ENCODE results near the gene SYTL5.

The SYTL5 gene

DNA sequence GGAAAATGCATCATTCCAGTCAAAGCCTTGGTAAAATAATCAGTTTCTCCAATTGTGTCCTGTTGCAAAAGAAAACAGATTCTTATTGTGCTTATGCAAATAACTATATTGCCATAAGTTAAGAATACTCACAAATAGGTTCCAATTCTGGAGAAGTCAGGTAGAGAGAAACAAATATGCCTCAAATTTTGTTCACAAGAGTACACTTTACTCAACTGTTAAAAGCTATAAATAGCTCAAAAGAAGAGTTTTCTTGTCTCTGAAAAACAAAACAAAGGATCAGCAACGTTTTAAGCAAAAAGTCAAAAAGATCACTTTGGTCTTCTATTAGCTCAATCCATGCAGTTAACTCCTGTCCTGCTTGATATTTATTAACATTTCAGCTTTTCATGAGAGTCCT is 21.9 kb downstream of the SYTL5 start:
- no peak for DNase-seq (ENCODE audit: low read depth)

DNA sequence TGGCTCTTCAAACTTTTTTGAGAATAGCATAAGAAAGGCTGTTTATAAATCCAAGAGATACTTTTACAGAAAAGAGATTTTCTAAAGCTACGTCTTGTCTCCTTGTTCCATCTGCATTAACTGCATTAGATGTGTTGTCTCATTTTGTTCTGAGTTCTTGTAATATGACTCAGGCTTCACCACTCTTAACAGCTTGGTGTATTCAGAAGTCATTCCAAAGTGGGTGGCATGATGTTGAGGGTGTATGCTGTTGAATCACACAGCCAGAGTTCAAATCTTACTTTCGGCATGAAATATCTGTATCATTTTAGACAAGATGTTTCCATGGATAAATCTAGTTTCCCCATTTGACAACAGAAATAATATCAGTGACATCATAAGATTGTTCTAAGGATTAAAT is 30.1 kb downstream of the SYTL5 start:
- DNase-seq (ENCODE audit: low read depth), result no peak

DNA sequence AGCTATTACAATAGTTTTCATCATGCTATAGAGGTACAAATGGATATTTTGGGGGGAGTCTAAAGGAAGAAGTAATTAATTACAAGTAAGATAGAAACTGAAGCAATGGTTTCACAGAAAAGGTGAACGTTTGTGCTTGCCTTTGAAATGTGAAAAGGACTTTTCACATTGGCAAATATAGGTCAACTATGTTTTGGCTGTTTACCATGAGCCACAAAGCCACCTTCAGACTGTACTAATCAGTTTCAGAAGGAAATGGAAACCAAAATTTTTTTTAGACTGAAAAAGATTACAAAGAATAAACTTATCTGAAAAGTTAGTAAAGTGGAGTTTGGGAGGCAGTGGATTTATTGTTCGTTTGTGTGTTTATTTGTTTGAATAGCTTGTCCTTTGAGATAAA is 32.1 kb downstream of the SYTL5 start:
- no peak for DNase-seq (ENCODE audit: low read depth)

DNA sequence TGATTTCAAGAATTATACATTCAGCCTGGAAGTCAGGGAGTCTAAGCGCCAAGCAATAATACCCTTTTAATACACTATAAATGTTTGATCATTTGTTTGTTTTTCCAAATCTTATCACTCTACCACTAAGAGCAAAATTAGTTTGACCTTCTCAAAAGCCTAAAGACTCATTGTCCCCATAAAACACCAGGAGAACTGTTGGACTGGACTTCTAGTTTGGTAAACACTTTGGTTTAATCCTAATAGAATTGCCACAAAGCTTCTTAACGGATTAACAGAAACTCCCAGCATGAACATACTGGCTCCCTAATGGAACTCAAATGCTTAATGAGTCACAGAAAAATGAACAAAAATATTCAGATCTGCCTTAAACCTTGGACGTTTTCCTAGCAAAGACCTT is 34.9 kb downstream of the SYTL5 start:
- DNase-seq (ENCODE audit: low read depth), result no peak

DNA sequence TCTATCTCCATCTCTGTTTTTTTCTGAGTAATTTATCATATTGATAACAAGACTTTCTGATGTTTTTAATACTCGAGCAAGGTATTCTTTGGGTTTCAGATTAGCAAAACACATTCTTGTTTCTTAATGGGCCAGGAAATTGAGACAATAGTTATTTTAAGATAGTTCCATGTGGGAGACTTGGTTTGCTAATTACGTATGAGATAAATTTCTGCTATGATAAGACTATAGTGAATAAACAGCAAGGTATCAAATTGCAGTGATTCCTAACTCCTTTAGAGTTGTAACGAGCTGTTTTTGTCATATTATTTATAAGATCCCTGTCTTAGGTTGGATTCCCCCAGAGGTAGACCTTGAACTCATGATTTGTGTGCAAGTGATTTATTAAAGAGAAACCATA is 38.3 kb downstream of the SYTL5 start:
- no peak for DNase-seq (ENCODE audit: low read depth)

DNA sequence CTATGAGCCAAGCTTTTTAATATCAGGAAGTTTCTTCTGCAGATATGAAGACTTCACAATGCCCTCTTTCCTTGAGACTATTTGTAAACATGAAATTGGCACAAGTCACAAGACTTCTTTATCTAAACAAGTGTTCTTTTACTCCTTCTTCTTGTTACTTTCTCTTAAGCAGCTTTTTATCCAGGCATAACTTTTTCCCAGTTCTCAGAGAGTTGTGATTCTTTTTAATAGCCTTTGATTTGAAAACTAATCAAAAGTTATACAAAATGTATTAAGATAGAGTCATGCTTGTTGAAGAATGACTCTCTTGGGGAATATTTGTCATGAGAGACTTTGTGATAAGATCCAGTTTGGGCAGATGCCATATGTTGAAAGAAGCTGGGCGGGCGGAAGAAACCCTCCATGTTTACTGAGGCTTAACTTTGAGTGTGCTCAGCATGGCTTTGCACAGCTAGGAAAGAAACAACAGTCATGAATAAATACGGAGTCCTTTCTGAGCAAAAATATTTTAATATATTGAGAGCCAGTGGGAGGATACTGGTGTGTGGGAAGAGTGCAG is 39.3 kb downstream of the SYTL5 start:
- DNase-seq (ENCODE audit: low read depth), result no peak

DNA sequence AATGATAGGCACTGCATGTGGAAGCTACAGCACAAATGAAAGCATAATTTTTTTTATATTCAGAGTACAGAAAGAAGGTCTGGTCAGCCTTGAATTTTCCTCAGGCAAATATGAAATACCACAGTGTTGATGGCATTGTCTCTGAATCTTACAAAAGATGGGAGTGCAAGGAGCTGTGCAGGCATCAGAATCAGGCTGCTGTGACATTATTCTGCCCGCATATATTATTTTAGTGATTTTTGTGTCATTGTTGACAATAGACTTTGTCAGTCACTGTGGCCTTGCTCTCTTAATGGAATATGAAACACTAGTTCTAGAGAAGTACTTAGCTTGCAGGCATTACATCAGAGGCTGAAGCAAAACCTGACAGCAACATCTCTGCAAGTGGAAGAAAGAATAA is 42.5 kb downstream of the SYTL5 start:
- no peak for DNase-seq (ENCODE audit: low read depth)

DNA sequence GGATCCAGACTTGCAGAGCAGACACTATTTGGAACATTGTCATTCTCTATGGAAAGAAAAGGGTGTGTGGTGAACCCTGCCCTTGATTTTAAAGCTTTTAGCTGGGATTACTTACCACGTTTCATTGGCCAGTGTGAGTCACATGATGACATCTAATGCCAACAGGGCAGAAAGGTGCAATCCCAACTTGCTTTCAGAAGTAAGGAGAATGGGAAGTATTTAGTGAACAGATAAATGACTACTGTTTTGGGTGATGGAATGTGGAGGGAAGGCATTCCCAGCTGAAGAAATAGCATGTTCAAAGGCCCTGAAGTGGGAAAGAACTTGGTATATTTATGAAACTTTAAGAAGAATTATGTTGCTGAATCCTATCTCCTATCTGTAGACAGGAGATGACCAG is 44.5 kb downstream of the SYTL5 start:
- DNase-seq (ENCODE audit: low read depth), result no peak

DNA sequence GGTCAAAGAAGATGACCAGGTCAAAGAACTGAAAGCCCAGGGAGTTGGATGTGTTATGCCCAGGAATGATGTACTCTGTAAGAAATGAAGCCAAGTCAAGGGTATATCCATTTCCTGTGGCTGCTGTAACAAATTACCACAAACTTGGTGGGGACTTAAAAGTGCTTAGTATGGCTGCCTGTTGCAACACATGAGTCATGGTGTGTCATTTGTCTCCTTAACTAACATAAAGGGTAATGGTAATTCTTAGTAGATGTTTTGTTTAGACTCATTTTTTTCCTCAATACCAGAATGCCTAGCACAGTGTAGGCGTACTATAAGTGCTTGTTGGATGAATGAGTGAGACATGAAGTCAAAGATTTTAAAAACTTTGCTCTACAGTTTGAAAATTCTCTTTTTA is 45.7 kb downstream of the SYTL5 start:
- no peak for DNase-seq (ENCODE audit: low read depth)

DNA sequence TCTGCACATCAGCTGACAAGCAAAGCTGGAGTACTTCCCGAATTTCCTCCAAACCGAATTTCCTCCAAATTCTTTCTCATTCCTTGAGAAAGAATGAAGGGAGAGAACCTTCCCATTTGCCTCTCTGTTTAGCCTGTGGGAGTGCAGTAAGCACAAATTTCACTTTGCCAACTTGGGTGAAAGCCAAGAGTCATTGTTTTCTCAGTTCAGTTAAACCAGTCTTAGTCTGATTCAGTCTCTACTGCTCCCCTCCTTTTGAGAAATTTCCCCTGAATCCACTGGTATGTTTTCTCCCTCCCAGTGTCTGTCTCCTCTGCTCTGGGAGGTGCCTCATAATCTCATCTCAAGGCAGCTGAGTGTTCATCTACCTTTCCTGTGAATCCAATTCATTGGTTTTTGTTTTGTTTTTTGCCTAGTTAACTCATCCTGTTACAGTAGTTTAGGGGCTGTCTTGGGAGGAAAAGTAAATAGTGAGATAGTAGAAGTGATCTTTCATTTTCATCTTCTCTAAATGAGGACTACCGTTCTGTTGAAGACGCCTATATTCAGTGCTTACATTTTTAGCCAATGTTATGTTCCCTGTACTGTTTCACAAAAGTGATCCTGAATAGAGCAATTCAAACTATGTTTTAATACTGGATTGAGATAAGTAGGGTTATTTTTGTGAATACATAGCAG is 49.0 kb downstream of the SYTL5 start:
- no peak for DNase-seq (ENCODE audit: low read depth)

DNA sequence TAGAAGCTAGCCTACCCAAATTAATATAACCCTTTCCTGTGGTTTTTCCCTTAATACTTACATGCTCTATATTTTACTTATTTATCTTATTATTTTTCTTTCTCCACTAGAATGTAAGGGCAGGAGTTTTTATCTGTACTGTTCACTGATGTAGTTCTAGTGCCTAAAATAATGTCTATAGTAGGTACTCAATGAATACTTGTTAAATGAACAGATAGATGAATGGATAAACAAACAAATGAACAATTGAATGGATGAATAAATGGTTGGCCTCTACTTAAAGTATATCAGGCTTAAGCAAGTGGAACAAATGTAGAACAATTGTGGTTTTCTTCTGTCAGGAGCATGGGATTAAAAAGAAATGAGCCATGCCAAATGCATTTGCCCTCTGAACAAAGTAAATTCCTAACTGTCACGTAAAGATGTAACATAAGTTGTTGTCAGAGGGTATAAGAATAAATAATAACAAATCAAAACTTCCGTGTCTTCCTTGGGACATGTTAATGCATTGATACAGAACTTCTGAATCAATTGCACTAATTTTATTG is 54.1 kb downstream of the SYTL5 start:
- no peak for DNase-seq (ENCODE audit: low read depth)

DNA sequence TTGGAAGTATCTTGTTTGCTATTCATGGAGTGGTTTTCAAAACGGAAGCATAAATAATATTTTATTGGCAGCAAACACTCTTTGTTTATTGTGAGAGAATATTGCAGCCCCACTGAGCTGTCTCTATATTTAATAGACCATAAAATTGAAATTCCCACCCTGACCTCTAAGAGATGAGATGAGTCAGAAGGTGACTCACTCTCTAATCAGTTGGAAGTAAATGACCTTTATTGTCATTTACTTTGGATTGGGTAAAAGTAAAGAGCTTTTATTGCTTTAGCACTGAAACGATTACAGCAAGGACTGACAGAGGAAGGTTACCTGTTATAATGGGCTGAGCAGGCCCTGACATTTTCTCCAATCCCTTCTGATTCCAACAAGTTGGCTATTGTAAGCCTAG is 55.0 kb downstream of the SYTL5 start:
- no peak for DNase-seq (ENCODE audit: low read depth)

DNA sequence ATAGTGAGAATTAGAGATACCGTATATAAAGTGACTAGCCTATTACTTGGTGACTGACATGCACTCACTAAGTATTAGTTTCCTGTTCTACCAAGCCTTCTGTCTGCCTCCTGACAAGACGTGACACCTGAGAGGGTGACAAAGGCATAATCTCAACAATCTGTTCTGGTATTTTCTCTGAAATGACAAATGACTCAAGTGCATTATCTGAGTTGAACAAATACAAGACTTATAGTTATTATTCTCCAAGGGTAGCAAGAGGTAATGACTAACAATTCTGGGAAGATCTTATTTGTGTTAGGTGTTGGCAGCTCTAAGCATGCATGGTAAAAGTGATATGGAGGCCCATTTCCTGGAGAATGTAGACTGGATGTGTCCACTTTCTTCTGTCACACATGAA is 60.6 kb downstream of the SYTL5 start:
- DNase-seq (ENCODE audit: low read depth), result no peak

DNA sequence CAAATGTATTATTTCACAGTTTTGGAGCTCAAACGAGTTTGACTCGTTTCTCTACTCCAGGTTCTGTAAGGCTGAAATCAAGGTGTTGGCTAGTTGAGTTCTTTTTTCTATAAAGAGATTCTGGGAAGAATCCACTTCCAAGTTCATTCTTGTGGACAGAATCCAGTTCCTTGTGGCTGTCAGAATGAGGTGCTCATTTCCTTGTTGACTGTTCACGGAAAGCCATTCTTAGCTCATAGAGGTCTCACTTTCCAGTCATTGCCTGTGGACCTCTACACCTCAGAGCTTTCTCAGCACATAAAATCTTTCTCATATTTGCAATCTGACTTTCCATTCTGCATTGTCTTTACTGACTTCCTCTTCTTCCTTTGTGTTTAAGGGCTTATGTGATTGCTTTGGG is 62.9 kb downstream of the SYTL5 start:
- no peak for DNase-seq (ENCODE audit: low read depth)

DNA sequence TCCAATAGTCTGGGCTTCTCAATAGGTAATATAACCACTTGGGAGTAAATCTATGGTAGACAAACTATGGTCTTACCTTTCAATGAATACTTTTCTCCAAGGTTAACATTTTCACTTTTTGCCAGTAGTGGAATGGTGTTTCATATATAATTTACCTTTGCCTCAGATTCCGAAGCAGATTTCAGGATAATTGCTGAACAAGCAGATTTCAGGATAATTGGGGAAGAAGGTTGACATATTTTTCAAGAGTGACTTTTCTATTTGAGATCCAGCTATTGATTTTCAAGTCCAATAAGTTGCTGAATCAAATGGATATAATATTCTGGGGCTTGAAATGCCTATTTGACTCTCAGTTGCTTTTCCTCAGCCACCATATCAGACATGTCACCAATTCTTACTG is 63.6 kb downstream of the SYTL5 start:
- no peak for DNase-seq (ENCODE audit: low read depth)

DNA sequence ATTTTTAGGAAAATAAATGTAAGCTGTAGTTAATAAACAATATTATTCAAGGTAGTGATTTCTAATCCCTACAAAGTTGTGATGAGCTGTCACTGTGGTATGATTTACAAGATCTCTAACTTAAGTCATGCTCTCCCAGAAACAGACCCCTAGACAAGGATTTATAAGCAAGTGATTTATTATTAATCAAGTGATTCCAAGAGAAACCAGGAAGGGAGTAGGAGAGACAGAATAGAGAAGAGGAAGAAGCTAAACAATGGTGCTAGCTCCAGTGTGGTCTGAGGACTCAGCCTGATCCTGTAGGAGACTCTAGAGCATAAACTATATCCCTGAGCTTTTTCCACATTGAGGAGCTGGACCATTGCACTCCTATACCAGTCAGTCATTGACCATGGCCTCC is 73.1 kb downstream of the SYTL5 start:
- no peak for DNase-seq (ENCODE audit: low read depth)

DNA sequence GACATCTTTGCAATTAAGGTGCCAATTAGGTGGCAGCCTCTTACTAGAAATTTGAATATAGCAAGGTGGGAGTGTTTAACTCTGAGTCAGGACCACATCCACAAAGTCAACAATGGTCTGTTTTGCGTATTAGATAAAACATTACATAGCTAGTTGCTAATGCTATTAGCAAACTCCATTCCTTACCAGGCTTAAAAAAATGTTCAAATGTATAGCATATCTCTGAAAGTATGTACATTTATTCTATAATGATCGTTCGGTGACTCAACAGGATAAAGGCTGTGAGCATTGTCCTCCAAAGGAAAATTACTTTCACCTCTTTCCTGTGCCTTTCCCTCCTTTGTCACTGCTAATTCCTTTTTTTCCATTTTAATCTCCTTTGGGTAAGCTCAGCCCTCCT is 74.5 kb downstream of the SYTL5 start:
- DNase-seq (ENCODE audit: low read depth), result no peak

DNA sequence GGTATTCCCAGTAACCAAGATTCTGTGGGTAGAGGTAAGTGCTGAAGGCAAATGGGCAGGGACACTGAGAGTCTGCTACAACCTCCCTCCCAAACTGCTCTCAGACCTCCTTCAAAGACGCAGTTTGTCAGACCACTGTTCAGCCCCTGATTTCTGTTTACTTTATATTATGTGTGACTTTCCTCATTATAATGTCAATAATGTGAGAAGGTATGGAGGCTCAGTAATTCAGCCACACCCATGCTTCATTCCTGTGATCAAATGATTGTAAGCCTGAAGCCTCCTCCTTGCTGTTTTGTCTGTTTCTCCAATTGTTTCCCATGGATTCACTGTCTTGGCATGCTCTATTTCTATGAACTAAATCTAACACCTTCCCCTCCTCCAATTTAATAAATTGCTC is 75.6 kb downstream of the SYTL5 start:
- no peak for DNase-seq (ENCODE audit: low read depth)

DNA sequence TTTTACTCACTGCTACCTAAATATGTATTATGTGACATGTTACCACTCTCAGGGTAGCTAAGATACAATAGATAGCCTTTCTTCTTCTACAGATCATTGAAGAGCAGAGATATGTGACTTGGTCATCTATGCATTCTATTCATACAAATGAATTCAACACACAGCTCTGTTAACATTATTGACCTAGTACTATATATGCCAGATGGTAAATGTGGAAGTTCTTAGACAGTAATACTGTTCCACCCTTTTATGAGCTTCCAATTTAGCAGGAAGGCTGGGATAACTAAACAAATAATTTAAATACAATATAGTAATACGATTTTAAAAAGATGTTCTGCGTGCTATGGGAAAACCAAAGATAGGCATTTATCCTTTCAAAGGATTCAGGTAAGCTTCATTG is 76.0 kb downstream of the SYTL5 start:
- no peak for DNase-seq (ENCODE audit: low read depth)

DNA sequence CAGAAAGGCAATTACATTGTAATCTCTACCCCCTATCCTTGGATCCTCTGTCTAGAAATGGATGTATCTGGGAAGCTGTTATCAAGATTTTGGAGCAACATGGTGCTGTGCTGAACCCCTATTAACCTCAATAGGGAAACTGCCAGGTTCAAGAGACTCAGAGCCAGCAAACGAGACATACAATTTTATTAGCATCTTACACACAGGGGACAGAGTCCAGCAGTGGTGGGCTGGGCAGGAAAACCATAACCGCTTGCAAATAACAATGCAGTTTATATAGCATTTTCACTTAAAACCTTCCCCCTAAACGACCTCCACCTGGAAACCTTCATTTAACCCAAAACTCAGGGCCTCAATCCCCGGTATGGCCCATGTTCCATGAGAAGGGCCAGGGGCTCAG is 79.5 kb downstream of the SYTL5 start:
- DNase-seq (ENCODE audit: low read depth), result no peak

DNA sequence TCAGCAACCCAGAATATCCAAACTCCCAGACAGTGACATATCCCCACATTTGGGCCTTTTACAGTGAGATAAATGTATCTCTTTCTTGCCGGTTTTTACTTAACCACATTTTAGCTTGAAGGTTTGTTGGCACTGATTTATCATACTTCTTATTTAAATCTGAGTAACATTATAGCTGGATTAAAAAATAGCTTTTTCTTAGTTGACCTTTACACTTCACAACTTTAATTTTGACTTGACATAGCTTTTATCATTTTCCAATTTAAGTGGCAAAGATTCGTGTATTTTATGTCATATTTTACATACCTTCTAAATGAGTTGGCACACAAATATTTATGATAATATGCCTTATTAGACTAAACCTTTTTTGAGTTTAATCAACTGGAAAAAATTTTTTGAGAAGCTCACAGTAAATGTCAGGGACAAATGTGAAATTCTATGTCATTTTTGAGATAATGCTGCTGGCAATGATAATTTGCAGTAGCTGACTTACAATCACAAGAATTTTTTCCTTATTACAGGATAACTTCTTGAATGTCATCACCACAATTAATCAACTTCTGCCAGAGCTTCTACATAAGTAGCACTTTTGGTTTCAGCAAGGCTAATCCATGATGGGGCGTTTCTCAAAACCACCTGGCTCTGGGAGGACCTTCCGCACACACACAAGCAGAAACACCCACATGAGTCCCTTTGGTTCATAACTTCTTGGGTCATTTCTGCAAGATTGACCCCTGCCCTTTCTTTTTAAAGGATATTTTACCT is 80.3 kb downstream of the SYTL5 start:
- DNase-seq (ENCODE audit: low read depth), result no peak

DNA sequence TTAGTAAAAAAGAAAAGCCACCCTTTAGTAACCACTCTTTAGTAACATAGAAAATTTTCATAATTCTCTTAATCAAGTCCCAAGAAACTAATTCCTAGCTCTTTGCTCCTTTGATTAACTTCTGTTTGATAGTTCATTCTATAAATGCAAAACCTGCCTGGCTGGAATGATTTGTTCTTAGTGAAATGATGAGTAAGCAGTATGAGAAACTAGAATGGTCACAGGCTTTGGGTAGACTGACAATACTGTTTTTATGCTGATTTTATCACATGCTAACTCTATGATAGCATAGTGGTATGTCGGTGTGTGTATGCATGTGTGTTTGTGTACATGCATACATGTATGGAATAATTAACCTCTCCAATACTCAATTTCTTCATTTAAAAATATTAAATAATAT is 81.2 kb downstream of the SYTL5 start:
- no peak for DNase-seq (ENCODE audit: low read depth)

DNA sequence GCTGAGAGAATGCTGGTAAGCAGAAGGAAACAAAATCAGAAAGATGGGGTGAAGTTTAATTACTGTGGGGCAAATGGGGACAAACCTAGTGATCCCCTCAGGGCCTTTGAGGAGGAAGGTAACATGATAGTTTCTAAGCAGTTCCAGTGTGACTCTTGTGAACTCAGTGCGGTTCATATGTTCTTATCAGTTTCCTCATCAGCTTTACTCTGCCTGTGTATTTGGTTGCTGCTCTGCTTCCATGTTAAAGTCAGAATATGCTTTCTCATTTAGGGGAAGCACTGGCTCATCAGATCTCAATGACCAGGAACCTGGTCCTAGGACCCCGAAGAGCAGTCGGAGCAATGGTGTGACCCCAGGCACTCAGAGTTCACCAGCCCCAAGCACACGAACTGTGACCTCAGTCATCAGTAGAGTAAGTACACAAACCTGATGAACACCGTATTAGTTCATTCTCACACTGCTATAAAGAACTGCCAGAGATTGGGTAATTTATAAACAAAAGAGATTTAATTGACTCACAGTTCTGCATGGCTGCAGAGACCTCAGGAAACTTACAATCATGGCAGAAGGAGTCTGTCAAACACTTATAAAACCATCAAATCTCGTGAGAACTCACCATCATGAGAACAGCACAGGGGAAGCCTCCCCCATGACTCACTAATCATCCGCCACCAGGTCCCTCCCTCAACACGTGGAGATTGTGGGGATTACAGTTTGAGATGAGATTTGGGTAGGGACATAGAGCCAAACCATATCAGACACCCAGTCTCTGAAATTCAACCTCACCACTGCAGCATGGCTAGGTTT is 83.0 kb downstream of the SYTL5 start:
- no peak for DNase-seq (ENCODE audit: low read depth)

All from stimulated activated CD8-positive, alpha-beta memory T cell treated with anti-CD3 and anti-CD28 coated beads, Interleukin-15, amount 100 ng/mL, for 1 hour (primary cell).